GM18507 (cell line): ENCODE measurements around the gene OSBPL10.
A peak's percentile ranks its signal among the peaks of the same experiment; 100 is the strongest.

ENCODE experiments used
- DNase-seq: peaks from one replicate; pipeline ENCODE4 v3.0.0; 2011; ENCODE audit warnings: low read depth; ENCODE audit not compliant: insufficient read length; ENCODE audit errors: extremely low spot score
- FAIRE-seq: peaks from 2 replicates; lab custom pipeline; 2011; peaks lifted over from hg19 to GRCh38; lab: Jason Lieb, UNC

OSBPL10 gene

DNA sequence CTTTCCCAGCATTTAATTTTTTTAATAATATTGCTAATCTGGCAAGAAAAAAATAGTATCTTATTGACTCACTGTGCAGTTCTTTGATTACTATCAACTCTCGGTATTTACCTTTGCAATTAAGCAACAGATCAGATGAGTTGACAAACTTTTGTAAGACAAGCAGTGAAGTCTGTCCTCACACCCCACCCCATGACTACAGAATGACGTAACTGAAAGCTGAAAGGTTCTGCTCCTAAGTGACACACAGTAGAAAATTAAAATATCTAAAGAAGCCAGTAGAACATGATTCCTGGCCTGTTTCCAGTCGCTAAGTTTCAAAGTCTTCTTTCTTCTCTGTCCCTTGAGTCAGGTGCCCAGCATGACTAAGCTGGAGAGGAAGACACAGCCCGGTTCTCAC, 312.8 kb downstream of the OSBPL10 start:
- no peak for DNase-seq
- FAIRE-seq: no peak

DNA sequence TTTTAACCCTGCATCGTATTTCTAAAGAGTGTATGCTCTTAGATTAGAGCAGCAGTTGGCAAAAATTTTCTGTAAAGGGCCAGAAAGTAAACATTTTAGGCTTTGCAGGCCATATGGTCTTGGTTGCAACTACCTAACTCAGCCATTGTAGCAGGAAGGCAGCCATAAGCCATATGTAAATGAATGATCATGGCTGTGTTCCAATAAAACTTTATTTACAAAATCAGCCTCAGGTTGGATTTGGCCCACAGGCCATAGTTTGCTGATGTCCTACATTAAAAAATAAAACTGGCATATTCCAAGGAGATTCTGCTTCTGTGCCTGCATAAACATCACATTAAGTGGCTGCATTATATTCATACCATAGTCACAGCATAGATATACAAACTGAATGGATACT, 313.5 kb downstream of the OSBPL10 start:
- FAIRE-seq (no peak), DNase-seq (no peak)

DNA sequence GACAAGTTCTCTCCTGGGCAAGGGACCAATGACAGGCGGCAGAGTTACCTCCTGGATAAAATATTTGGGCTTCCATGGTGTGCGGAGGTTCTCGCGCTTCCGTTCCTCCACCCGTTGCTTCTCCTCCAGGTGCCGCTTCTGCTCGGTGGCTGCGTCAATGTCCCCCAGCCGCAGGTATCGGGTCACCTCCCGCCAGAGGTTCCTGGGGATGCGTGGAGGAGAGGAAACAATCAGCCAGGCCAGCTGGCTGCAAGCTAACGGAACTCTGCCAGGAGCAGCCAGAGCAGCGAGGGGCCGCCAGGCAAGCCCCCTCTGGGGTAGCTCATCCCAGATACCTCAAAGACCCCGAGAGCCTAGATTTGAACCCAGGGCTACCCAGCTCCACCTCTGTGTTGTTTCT, 317.0 kb downstream of the OSBPL10 start:
- no peak for DNase-seq
- no peak for FAIRE-seq

DNA sequence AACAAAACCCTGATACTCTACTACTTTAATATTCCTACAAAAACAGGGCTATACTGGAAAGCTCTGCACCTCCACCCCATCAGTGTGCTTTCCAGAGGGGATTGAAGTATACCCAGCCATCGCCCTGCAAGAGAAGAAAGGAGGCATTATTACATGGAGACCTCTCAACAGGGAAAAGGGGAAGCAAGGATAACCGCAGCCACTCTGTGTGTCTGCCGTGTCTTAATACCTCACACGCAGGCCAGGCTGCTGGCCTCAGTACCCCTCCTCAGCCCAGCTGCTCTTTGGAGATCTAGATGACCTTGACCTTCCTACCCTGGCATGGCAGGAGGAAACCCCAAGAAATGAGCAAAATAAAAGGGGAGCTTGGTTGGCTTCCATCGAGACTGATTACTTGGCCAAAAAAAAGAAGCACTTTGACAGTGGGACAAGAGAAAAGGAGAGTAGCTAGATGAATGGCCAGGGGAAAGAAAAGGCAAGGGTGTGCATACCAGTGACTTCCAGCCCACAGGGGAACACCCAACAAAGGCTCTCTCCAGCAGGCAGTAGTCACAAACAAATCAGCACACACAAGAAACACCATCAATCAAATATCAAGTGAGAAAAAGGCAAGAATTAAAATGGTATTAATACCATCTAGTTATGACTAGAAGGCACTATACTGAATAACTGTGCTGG, 318.9 kb downstream of the OSBPL10 start:
- DNase-seq (no peak), FAIRE-seq (no peak)

DNA sequence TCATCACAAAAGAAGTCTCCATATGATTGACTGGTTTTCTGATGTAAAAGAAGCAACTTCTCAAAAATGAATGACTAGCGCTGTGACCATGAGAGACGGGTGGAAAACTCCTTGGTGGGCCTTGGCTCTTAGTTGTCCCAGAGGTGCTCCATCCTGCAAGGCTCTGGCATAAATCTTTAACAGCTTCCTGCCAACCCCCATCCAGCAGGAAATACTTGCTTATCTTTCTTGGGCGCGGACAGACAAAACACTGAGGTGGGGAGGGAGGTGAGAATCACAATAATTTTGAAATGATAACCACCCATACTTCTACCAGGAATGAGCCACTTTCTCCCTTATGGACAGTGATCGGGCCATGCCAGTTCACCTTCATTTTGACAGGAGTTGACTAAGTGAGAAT, 319.8 kb downstream of the OSBPL10 start:
- FAIRE-seq: no peak
- DNase-seq: no peak

DNA sequence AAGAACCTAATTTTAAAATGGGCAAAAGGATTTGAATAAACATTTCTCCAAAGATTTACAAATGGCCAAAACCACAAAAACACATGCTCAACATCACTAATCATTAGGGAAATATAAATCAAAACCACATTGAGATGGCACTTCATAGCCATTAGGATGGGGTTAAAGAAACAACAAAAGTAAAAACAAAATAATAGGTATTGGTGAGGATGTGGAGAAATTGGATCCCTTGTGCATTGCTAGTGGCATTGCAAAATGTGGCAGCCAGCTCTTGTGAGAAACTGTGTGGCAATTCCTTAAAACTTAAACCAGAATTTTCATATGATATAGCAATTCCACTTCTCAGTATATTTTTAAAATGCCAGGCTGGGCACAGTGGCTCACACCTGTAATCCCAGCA, 321.8 kb downstream of the OSBPL10 start:
- no peak for FAIRE-seq

DNA sequence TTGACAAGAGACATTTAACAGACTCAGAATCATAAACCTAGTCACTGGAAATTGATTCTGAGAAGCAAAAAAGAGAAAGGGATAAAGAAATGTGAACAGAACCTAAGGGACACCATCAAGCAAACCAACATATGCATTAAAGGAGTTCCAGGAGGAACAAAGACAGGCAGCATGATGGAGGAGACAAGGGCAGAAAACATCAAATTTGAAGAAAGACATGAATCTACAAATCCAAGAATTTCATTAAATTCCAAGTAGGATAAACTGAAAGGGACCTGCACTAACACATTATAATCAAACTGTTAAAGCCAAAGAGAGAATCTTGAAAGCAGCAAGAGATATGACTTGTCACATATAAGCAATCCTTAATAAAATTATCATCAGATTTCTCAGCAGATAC, 326.1 kb downstream of the OSBPL10 start:
- no peak for DNase-seq
- no peak for FAIRE-seq

More for the DNA sequence above, 321.8 kb downstream of the OSBPL10 start:
- no peak for DNase-seq

DNA sequence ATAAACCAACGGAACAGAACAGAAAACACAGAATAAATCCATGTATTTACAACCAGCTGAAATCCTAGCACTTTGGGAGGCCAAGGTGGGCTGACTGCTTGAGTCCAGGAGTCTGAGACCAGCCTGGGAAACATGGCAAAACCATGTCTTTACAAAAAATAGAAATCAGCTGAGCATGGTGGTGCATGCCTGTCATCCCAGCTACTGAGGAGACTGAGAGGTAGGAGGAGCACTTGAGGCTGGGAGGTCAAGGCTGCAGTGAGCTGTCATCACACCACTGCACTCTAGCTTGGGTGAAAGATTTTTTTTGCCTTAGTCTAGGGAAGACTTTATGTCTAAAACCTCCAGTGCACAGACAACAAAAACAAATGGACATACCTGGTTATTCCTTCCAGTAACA, 327.6 kb downstream of the OSBPL10 start:
- no peak for FAIRE-seq
- DNase-seq: no peak

DNA sequence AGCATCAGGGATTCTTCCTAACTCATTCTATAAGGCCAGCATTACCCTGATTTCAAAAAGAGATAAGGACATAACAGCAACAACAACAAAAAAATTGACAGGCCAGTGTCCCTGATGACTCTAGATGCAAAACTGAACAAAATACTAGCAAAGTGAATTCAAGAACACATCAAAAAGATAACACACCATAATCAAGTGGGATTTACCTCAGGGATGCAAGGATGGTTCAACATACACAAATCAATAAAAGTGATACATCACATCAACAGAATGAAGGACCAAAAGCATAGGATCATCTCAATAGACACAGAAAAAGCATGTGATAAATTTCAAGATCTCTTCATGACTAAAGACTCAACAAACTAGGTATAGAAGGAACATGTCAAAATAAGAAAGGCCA, 328.8 kb downstream of the OSBPL10 start:
- FAIRE-seq (no peak), DNase-seq (no peak)

DNA sequence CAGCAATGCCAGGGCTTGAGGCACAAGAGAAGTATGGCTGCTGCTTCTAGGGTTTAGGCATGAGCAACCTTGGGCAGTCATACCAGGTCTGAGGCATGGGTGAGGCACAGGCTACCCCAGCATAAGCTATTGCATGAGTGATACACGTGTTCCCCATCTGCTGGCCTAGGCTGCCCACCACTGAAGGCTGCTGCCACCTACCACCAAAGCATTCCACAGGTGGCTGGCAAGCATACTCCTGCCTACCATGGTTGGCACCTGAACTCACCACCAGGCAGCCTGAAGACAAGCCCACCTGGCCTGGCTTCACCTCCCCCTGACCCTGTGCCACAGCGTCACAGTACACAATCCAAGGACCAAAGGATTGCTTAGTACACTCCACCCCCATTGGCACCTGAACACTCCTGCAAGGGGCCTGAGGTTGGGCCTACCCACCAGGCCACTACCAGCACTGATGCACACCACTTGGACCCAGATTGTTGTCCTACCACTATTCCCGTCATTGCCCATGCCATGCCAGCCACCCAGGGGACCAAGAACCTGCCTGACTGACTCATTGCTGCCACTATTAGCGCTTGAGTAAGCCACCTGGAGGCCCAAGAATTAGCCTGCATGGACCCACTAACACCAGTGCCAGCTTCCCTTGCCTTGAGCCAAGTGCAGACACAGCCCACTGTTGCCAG, 332.6 kb downstream of the OSBPL10 start:
- FAIRE-seq: no peak
- no peak for DNase-seq

DNA sequence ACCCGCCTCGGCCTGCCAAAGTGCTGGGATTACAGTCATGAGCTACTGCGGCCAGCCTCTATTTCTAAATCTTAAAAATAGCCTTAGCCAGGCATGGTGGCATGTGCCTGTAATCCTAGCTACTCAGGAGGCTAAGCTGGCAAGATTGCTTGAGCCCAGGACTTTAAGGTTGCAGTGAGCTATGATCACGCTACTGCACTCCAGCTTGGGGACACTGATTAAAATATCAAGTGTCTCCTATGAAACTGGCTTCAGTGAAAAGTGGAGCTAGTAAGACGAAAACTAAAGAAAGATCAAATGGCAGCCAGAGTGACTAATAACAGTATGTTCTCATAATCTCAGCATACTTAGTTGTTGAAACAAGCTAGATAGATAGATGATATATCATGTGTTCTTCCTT, 335.8 kb downstream of the OSBPL10 start:
- DNase-seq (no peak), FAIRE-seq (no peak)

DNA sequence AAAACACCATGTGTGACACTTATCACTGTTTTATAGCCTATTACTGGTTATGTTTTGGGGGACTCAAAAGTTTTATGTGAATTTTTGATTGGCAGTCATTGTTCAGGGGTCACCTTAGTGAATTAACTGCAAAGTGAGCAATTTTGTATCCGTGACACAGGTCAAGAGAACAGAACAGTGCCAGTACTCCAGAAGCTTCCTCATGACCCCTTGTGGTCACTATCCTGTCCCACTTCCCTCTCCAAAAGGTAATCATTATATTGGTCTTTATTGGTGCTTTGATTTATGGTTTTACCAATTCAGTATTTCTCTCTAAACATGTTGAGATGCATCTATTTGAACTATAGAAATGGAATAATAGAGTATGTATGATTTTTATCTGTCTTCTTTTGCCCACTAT, 341.2 kb downstream of the OSBPL10 start:
- DNase-seq (no peak), FAIRE-seq (no peak)

DNA sequence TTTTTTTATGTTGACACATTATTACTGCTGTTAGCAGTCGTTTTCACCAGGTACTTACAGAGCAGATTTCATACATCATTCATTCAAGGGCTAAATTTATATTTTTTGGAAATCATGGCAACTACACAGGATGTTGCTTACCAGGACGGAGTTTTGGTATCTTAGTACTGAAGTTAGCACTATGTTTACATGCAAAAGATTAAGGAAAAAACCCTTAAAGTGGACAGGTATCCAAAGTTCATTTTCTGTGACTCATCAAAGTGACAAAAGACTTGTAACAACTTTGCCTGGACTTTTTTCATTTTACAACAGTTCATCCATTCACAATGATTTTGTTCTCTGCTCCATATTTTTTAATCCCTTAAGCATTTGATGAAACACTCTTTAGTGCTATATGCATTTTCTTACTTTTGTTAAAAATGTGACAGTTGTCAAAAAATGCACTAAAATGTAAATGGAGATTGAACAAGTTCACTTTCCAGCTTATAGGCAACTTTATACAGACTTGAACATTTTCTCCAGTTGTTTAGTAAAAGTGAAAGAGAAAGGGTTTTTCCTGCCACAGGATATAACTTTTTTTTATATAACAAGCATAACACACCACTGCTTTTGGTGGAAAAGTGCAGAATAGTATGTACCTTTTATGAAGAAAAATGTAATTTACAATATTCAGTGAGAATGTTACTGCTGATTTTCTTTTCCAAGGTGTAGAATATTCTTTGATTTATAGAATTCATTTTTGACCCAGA, 344.2 kb downstream of the OSBPL10 start:
- FAIRE-seq (no peak), DNase-seq (no peak)

DNA sequence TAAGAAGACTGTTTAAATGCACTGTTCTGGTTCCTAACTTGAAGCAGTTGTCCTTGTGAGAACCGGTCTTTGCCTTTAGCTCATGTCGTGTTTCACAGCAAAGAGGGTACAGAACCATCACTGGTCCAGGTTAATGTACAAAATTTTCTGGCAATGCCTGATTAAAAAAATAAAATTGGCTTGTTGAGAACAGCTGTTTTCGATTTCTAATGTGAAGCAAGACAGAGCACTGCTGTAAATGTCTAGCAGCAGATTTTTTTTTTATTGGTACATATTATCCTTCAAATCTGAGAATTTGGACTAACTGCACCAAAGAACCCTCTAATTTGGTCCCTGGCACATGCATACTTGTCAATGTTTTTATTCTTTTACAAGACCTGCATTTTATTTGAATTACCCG, 345.0 kb downstream of the OSBPL10 start:
- DNase-seq: no peak
- FAIRE-seq: no peak

DNA sequence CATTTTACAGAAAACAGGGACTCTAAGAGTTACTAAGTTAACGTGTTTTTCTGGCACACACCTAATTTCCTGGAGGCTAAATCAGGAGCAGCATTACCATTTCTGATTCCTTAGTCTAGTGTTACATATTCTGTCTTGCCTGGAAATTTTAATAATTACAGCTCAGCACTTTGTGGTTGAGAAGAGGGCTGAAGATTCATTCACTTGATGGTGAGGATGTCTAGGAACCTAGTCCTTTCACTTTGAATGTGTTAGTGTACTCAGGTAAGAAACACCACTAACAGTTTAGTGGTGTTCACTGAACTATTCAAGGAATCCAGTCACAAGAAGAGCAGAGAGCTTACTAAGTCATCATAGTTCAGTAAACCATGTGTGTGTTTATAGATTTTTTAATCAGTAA, 345.5 kb downstream of the OSBPL10 start:
- DNase-seq: no peak
- FAIRE-seq: peak; percentile 46

DNA sequence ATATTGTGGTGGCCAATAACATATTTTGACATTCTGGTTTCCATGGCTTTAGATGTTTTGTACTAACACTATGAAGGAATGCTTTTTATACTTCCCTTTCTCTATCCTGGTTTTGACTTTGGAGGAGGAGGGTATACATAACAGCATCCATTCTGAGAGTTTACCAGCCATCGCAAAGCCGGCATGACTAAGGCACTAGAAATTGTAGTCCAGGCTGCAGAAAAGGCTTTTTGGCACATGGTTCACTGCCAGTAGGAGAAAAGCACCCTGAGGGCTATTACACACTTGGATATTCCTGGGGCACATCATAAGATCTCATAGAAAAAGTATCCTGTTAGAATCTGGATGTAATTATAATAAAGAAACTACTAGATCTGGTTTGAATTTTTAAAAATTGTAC, 346.6 kb downstream of the OSBPL10 start:
- FAIRE-seq: no peak
- no peak for DNase-seq

DNA sequence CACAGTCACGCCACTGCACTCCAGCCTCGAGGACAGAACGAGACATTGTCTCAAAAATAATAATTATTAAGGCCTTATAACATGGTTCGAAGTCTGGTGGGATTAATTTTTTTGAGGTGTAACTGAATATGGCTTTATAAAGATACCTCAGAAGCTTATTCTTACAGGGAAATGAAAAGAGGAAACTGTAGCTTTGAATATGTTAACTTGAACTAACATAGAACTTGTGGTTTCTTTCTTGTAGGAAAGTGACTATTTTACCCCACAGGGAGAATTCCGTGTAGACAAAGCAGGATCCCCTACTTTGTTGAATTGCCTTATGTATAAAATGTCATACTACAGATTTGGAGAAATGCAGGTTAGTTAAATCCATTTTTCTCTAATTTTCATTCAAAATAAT, 352.0 kb downstream of the OSBPL10 start:
- no peak for DNase-seq
- FAIRE-seq: peak; percentile 54

DNA sequence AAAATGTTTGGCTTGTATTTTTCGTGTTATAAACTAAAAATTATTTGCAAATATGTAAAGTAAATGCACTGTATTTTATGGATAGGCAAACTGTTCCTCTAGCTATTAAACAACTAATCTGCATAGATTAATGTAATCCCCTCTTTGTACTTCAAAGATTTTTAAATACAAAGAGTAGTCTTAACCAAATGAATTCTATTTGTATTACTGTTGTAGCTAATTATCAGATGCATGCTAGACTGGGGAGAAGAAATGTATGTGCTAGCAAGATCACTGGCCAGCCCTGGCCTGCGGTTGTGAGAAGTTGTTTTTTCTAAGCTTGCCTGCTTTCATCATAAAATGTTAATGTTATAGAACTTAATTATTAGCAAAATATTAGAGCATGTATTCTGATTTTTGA, 355.7 kb downstream of the OSBPL10 start:
- FAIRE-seq (no peak), DNase-seq (no peak)

DNA sequence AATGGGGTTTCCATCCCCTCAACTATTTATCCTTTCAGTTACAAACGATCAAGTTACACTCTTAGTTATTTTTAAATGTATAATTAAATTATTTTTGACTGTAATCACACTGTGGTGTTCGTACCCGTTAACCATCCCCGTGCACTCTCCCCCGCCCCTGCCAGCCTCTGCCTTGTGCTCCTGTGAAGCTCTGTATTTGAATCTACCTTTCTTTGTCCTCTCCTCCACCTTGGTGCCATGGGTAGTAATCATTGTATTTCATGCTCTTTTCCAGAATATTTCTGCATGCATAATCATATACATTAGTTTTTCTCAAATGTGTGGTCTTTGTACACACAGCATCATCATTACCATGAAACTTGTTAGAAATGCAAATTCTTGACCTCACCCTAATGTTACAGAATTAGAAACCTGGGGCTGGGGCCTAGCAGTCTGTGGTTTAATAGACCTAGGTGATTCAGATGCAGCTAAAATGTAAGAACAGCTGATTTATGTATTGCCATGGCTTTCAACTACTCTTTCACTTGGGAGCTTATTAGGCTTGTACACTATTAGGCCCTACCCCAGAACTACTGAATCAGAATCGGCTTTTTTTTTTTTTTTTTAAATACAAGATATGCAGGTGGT, 356.9 kb downstream of the OSBPL10 start:
- FAIRE-seq (no peak), DNase-seq (no peak)

DNA sequence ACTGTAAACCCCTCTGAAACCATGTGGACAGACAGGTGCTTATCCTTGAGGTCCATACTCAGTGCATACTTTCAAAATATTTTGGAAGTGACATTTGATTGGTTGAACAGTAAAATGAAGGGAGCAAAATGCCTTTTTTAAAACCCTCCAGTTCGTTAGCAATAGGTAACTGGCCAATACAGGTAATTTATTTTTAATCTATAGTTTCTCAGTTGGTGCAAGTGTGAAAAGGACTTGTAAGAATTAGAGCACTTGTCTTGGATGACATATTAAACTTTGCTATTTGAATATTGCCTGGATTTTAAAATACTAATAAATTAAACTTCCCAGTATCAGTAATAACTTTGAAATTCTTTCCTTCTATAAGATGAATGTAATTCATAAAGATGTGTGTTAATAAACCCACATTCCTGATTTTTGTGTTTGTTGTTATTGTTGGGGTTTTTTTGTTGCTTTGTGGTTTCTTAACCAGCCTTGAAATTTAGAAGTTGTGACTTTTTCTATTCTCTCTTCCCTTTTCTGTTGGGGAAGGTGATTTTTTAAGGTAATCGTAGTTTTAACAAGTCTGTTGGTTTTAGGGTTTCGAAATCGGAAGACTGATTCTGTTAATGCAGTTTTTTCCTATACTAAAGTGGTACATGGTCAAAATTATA, 358.3 kb downstream of the OSBPL10 start:
- peak; percentile 72 for FAIRE-seq

More for the DNA sequence above, 358.3 kb downstream of the OSBPL10 start:
- DNase-seq: no peak
